KG1 (cell line): ENCODE data around the gene KLHL1.

Experiments used
- DNase-seq: peaks from one replicate; lab custom pipeline; 2025; lab: John Stamatoyannopoulos, UW

The KLHL1 gene

GRCh38 chr13:69683921-69684686, 424.1 kb downstream of the KLHL1 start:
- no peak for DNase-seq

GRCh38 chr13:69681722-69682121, 426.5 kb downstream of the KLHL1 start:
- DNase-seq: no peak

- DNase-seq: no peak
Observed at GRCh38 chr13:69677343-69677742, 430.9 kb downstream of the KLHL1 start.

GRCh38 chr13:69676286-69676685, 432.0 kb downstream of the KLHL1 start:
- DNase-seq: no peak

GRCh38 chr13:69660155-69660554, 448.1 kb downstream of the KLHL1 start:
- no peak for DNase-seq

- no peak for DNase-seq
Observed at GRCh38 chr13:69657676-69658075, 450.6 kb downstream of the KLHL1 start.

- no peak for DNase-seq
Observed at GRCh38 chr13:69654392-69654791, 453.9 kb downstream of the KLHL1 start.
